Embryonic facial prominence (tissue), 1 donor: ENCODE data around the gene PRXL2C.
A peak's percentile ranks its signal among the peaks of the same experiment; 100 is the strongest.
"Not testable (repeated sequence)": the region's sequence is repeated elsewhere in the genome, so short reads cannot be mapped to it uniquely, and the experiment has no call there.

Experiments used
- DNase-seq: peaks from one replicate; pipeline ENCODE4 v3.0.0-alpha.2; 2016; ENCODE audit errors: extremely low spot score

The PRXL2C gene

GRCh38 chr9:96649620-96650324, 5.3 kb downstream of the PRXL2C start:
- no peak for DNase-seq

GRCh38 chr9:96646081-96646991, 8.8 kb downstream of the PRXL2C start:
- DNase-seq: no peak

GRCh38 chr9:96644137-96644536, 11.0 kb downstream of the PRXL2C start:
- DNase-seq: no peak

GRCh38 chr9:96641514-96641913, 13.6 kb downstream of the PRXL2C start:
- no peak for DNase-seq

GRCh38 chr9:96638606-96639364, 16.3 kb downstream of the PRXL2C start:
- DNase-seq: no peak

GRCh38 chr9:96636368-96636767, 18.7 kb downstream of the PRXL2C start:
- DNase-seq: no peak

- not testable (repeated sequence) for DNase-seq
Observed at GRCh38 chr9:96633579-96633978, 21.5 kb downstream of the PRXL2C start.

GRCh38 chr9:96626912-96627311, 28.2 kb downstream of the PRXL2C start:
- DNase-seq: no peak

GRCh38 chr9:96621618-96622017, 33.5 kb downstream of the PRXL2C start:
- no peak for DNase-seq

GRCh38 chr9:96620832-96621269, 34.3 kb downstream of the PRXL2C start:
- DNase-seq: peak; percentile 32

- no peak for DNase-seq
Observed at GRCh38 chr9:96620181-96620514, 35.0 kb downstream of the PRXL2C start.

- DNase-seq: peak; percentile 94
Observed at GRCh38 chr9:96619491-96620180, 35.5 kb downstream of the PRXL2C start, which contains the start of gene CDC14B. CDC14B (minus strand) TSS chr9:96619843; CDS start chr9:96619378, 465 bp downstream.

- no peak for DNase-seq
Observed at GRCh38 chr9:96619124-96619465, 36.0 kb downstream of the PRXL2C start.

- DNase-seq: peak; percentile 43
Observed at GRCh38 chr9:96618209-96619123, 36.7 kb downstream of the PRXL2C start.

GRCh38 chr9:96617439-96618185, 37.5 kb downstream of the PRXL2C start:
- no peak for DNase-seq

- no peak for DNase-seq
Observed at GRCh38 chr9:96616817-96617438, 38.2 kb downstream of the PRXL2C start.

GRCh38 chr9:96615411-96615810, 39.7 kb downstream of the PRXL2C start:
- DNase-seq: no peak

- DNase-seq: not testable (repeated sequence)
Observed at GRCh38 chr9:96614664-96615063, 40.5 kb downstream of the PRXL2C start.

GRCh38 chr9:96612966-96613589, 42.0 kb downstream of the PRXL2C start:
- DNase-seq: no peak
